ENCODE data around the gene FOXRED1.

The FOXRED1 gene

GRCh38 chr11:126263489-126263888 is 5.5 kb upstream of the FOXRED1 start:
- no peak overlapping the region for H3K4me2 ChIP-seq (ENCODE audit: low read length)
- H3K36me3 ChIP-seq (ENCODE audit: control insufficient read depth, low read length) = peaks cover 76% of the 10 kb centered on the region
- no peak overlapping the region for H3K4me3 ChIP-seq (ENCODE audit: low read length)
- peaks cover 6% of the 10 kb centered on the region; the same call in 1 of the 2 replicates for H4K20me1 ChIP-seq (ENCODE audit: control insufficient read depth, insufficient read depth, low read depth, low read length)
- no peaks in the 10 kb centered on the region for H3K27me3 ChIP-seq (ENCODE audit: control insufficient read depth, low read length)
- peaks cover 10% of the 10 kb centered on the region for H3K4me1 ChIP-seq (ENCODE audit: control insufficient read depth, low read length)
- no peaks in the 10 kb centered on the region for H3K9me2 ChIP-seq (replicated peaks; ENCODE audit: control insufficient read depth, low read length)
- peaks cover 17% of the 10 kb centered on the region for H3F3A ChIP-seq (ENCODE audit: control insufficient read depth, insufficient read depth)
- H3K9me3 ChIP-seq (ENCODE audit: control insufficient read depth, insufficient read depth, low read length) = no peaks in the 10 kb centered on the region
- no peak overlapping the region for H3K27ac ChIP-seq (ENCODE audit: low read depth, low read length)
- TF ChIP-seq CTCF (IDR thresholded peaks at IDR 0.05; ENCODE audit: low read depth, low read length, poor library complexity, severe bottlenecking) (no peak), EZH2phosphoT487 (IDR thresholded peaks at IDR 0.05; ENCODE audit: borderline replicate concordance, low read length) (no peak)
- peaks cover 28% of the 10 kb centered on the region for H3K79me2 ChIP-seq (ENCODE audit: control insufficient read depth, low read length)

GRCh38 chr11:126265811-126266210 is 3.1 kb upstream of the FOXRED1 start:
- Histone ChIP-seq H3K27me3 (ENCODE audit: control insufficient read depth, low read length) (no peaks in the 10 kb centered on the region), H3K27ac (ENCODE audit: low read depth, low read length) (no peak overlapping the region), H3K4me3 (ENCODE audit: low read length) (no peak overlapping the region), H3F3A (ENCODE audit: control insufficient read depth, insufficient read depth) (0 out of 2 replicates have a peak, but pooled peaks cover 4% of the 10 kb centered on the region), H4K20me1 (ENCODE audit: control insufficient read depth, insufficient read depth, low read depth, low read length) (peaks cover 6% of the 10 kb centered on the region; the same call in 1 of the 2 replicates), H3K9me2 (replicated peaks; ENCODE audit: control insufficient read depth, low read length) (no peaks in the 10 kb centered on the region), H3K4me1 (ENCODE audit: control insufficient read depth, low read length) (peaks cover 22% of the 10 kb centered on the region), H3K79me2 (ENCODE audit: control insufficient read depth, low read length) (peaks cover 49% of the 10 kb centered on the region), H3K4me2 (ENCODE audit: low read length) (no peak overlapping the region), H3K36me3 (ENCODE audit: control insufficient read depth, low read length) (peaks cover 76% of the 10 kb centered on the region), H3K9me3 (ENCODE audit: control insufficient read depth, insufficient read depth, low read length) (no peaks in the 10 kb centered on the region)
- no peak for TF ChIP-seq EZH2phosphoT487 (IDR thresholded peaks at IDR 0.05; ENCODE audit: borderline replicate concordance, low read length)
- no peak for TF ChIP-seq CTCF (IDR thresholded peaks at IDR 0.05; ENCODE audit: low read depth, low read length, poor library complexity, severe bottlenecking)

- Histone ChIP-seq H3K27ac (ENCODE audit: low read depth, low read length) (peak overlapping the region; percentile 40; the same call in 1 of the 2 replicates), H3K9me2 (replicated peaks; ENCODE audit: control insufficient read depth, low read length) (no peaks in the 10 kb centered on the region), H3K27me3 (ENCODE audit: control insufficient read depth, low read length) (no peaks in the 10 kb centered on the region), H3K4me3 (ENCODE audit: low read length) (peak overlapping the region; percentile 99), H3K4me2 (ENCODE audit: low read length) (peak overlapping the region; percentile 84), H3K9me3 (ENCODE audit: control insufficient read depth, insufficient read depth, low read length) (no peaks in the 10 kb centered on the region), H3K79me2 (ENCODE audit: control insufficient read depth, low read length) (peaks cover 59% of the 10 kb centered on the region), H3F3A (ENCODE audit: control insufficient read depth, insufficient read depth) (no peaks in the 10 kb centered on the region), H3K4me1 (ENCODE audit: control insufficient read depth, low read length) (peaks cover 22% of the 10 kb centered on the region), H4K20me1 (ENCODE audit: control insufficient read depth, insufficient read depth, low read depth, low read length) (peaks cover 6% of the 10 kb centered on the region; the same call in 1 of the 2 replicates), H3K36me3 (ENCODE audit: control insufficient read depth, low read length) (peaks cover 72% of the 10 kb centered on the region)
- no peak for TF ChIP-seq EZH2phosphoT487 (IDR thresholded peaks at IDR 0.05; ENCODE audit: borderline replicate concordance, low read length)
- TF ChIP-seq CTCF (IDR thresholded peaks at IDR 0.05; ENCODE audit: low read depth, low read length, poor library complexity, severe bottlenecking) = no peak
Observed at GRCh38 chr11:126267650-126268049, 1.3 kb upstream of the FOXRED1 start.

Measured in DOHH2 (cell line).